Right ventricle myocardium superior (tissue), 1 donor: ENCODE data around the gene PCDHB6. TPM values are rescaled to one million over a fixed set of nuclear protein-coding genes. Genes with fewer than 3 reads are reported as not detected.
"Not testable (repeated sequence)": the region's sequence is repeated elsewhere in the genome, so short reads cannot be mapped to it uniquely, and the experiment has no call there.

Experiments
- ATAC-seq: fragments of 200-7000 bp; cut with Tn5 transposase; one replicate; pipeline ENCODE4 v1.9.1; 2020; ENCODE audit warnings: mild to moderate bottlenecking; ENCODE audit not compliant: poor library complexity
- DNase-seq: peaks from one replicate; pipeline ENCODE4 v3.0.0-alpha.2; 2020
- intact Hi-C: fragments of 100-400 bp; cut with DNase I; formaldehyde crosslinking; loops from one replicate; pipeline ENCODE4 v1.11.2; 2022
- total RNA-seq: library from RNA; stranded (reverse); fragmentation: NEBNext Ultra II Directional; extraction: Animal tissue kit (Norgen Biotek cat#: 25700); gene quantifications from one replicate; pipeline ENCODE4 v1.2.1, GENCODE V29; 2021
- donor health status: DM: no; HTN: yes; CAD: no; lungs with severe emphysema.

PCDHB6 gene
- total RNA-seq, 1 donor from 2014 or later = 0.35 TPM

GRCh38 chr5:141194332-141194731, 44.5 kb downstream of the PCDHB6 start:
- ATAC-seq, intact Hi-C loops, DNase-seq: not testable (repeated sequence)

- DNase-seq (no peak), ATAC-seq (no peak)
- intact Hi-C loops = no loop called here
Measured at GRCh38 chr5:141196363-141196762, 46.5 kb downstream of the PCDHB6 start.

GRCh38 chr5:141199359-141200235, 49.7 kb downstream of the PCDHB6 start, which contains the start of gene PCDHB11:
Gene PCDHB11 (plus strand): TSS chr5:141199627. CDS start chr5:141199775, 148 bp downstream.
- ATAC-seq = no peak
- no peak for DNase-seq
- intact Hi-C loops = no loop called here

- ATAC-seq, DNase-seq, intact Hi-C loops: not testable (repeated sequence)
Measured at GRCh38 chr5:141201126-141201525, 51.3 kb downstream of the PCDHB6 start.

- intact Hi-C loops, ATAC-seq, DNase-seq: not testable (repeated sequence)
Measured at GRCh38 chr5:141201646-141202045, 51.8 kb downstream of the PCDHB6 start.

Other genes with a start within 250 kb of the PCDHB6 start
- 0.13 TPM for gene PCDHAC1, start 223.8 kb upstream of the PCDHB6 start, total RNA-seq
- 0.48 TPM for gene PCDHAC2, start 183.6 kb upstream of the PCDHB6 start, total RNA-seq
- not detected for gene PCDHB1, start 98.7 kb upstream of the PCDHB6 start, total RNA-seq
- gene PCDHB2, start 55.4 kb upstream of the PCDHB6 start, total RNA-seq = 2.0 TPM
- 1.4 TPM for gene PCDHB3, start 49.6 kb upstream of the PCDHB6 start, total RNA-seq
- 1.7 TPM for gene PCDHB4, start 28.2 kb upstream of the PCDHB6 start, total RNA-seq
- 1.3 TPM for gene PCDHB5, start 14.9 kb upstream of the PCDHB6 start, total RNA-seq
- 0.62 TPM for gene PCDHB7, start 22.6 kb downstream of the PCDHB6 start, total RNA-seq
- gene PCDHB8, start 27.7 kb downstream of the PCDHB6 start, total RNA-seq = 2.1 TPM
- 2.2 TPM for gene PCDHB16, start 32.3 kb downstream of the PCDHB6 start, total RNA-seq
- gene PCDHB9, start 37.1 kb downstream of the PCDHB6 start, total RNA-seq = 0.81 TPM
- gene PCDHB10, start 42.3 kb downstream of the PCDHB6 start, total RNA-seq = 0.81 TPM
- gene PCDHB11, start 49.6 kb downstream of the PCDHB6 start, total RNA-seq = 0.73 TPM
- gene PCDHB12, start 58.7 kb downstream of the PCDHB6 start, total RNA-seq = 1.0 TPM
- gene PCDHB13, start 63.9 kb downstream of the PCDHB6 start, total RNA-seq = 2.8 TPM
- gene PCDHB14, start 73.3 kb downstream of the PCDHB6 start, total RNA-seq = 3.3 TPM
- gene PCDHB15, start 95.3 kb downstream of the PCDHB6 start, total RNA-seq = 3.9 TPM
- gene SLC25A2, start 154.0 kb downstream of the PCDHB6 start, total RNA-seq = 0.16 TPM
- gene TAF7, start 170.7 kb downstream of the PCDHB6 start, total RNA-seq = 101 TPM
- 2.7 TPM for gene PCDHGA1, start 180.5 kb downstream of the PCDHB6 start, total RNA-seq
- gene PCDHGA2, start 188.7 kb downstream of the PCDHB6 start, total RNA-seq = 6.5 TPM
- 13.0 TPM for gene PCDHGA3, start 193.8 kb downstream of the PCDHB6 start, total RNA-seq
- 7.8 TPM for gene PCDHGB1, start 200.0 kb downstream of the PCDHB6 start, total RNA-seq
- gene PCDHGA4, start 205.0 kb downstream of the PCDHB6 start, total RNA-seq = 9.3 TPM
- 9.2 TPM for gene PCDHGB2, start 209.9 kb downstream of the PCDHB6 start, total RNA-seq
- 6.6 TPM for gene PCDHGA5, start 214.1 kb downstream of the PCDHB6 start, total RNA-seq
- gene PCDHGB3, start 220.2 kb downstream of the PCDHB6 start, total RNA-seq = 7.6 TPM
- 6.7 TPM for gene PCDHGA6, start 223.8 kb downstream of the PCDHB6 start, total RNA-seq
- 7.7 TPM for gene PCDHGA7, start 232.7 kb downstream of the PCDHB6 start, total RNA-seq
- gene PCDHGB4, start 237.6 kb downstream of the PCDHB6 start, total RNA-seq = 5.8 TPM
- 10.1 TPM for gene PCDHGA8, start 242.6 kb downstream of the PCDHB6 start, total RNA-seq
- 7.2 TPM for gene PCDHGB5, start 247.9 kb downstream of the PCDHB6 start, total RNA-seq